HG03135 (cell line): ENCODE results near the gene ARHGAP10.

Experiments
- ATAC-seq: cut with Tn5 transposase; IDR thresholded peaks from one replicate; pipeline ENCODE4 v1.9.1; 2021; ENCODE audit warnings: mild to moderate bottlenecking, moderate library complexity; ENCODE audit not compliant: unreplicated experiment

The ARHGAP10 gene

GRCh38 chr4:148112231-148112982 lies 380.5 kb downstream of the ARHGAP10 start:
- ATAC-seq: no peak

GRCh38 chr4:148114436-148114835 lies 382.5 kb downstream of the ARHGAP10 start:
- ATAC-seq: no peak

DNA sequence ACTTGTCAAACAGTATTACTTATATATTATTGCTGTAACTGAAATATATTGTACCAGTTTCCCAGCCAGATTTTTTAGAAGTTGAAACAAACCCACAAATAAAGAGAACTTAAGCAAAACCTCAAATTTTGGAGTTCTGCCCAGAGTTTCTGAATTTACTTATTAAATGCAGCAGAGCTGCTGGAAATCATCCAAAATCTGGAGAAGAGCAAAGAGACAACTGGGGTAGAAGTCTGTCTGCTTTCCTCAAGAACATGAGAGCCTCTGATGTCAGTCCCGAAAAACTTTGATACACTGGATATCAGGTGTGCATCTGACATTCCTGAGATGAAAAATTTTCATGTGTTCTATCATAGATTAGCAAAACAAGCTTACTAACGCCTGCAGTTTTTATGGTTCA lies 384.4 kb downstream of the ARHGAP10 start:
- ATAC-seq: no peak

DNA sequence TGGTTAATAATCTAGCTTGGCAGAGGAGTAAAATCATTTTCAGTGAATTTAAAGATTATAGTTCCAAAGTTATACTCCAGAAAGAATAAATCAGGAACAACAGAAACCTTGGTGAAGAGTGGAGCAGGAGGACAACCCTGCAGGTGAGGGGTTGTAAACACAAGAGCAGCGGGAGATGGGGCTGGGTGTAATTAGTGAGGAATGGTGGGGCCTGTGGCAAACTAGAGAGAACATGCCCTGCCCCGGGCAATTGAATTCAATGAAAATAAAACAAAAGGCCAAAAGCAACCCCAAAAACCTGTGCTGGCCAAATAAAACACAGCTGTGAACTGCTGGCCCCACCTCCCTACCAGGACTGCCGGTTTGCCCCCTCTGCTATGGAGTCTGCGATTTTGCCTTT lies 385.1 kb downstream of the ARHGAP10 start:
- ATAC-seq: no peak

DNA sequence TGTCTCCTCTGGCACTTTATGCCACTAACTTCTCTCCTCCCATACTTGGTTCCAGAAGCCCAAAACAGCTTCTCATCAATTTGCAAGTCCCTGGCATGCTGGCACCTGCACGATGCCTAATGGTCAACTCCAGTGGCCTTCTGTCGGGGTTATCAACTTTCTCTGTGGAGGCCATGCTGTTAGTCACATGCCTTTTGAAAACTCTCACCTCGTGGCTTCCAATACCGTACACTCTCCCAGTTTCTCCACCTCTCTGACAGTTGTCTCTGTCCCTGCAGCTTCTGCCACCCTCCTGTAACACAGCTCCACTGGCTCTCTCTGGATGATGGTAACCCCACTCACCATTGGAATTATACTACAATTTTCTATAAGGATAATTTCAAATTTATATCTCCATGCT lies 386.3 kb downstream of the ARHGAP10 start:
- no peak for ATAC-seq

DNA sequence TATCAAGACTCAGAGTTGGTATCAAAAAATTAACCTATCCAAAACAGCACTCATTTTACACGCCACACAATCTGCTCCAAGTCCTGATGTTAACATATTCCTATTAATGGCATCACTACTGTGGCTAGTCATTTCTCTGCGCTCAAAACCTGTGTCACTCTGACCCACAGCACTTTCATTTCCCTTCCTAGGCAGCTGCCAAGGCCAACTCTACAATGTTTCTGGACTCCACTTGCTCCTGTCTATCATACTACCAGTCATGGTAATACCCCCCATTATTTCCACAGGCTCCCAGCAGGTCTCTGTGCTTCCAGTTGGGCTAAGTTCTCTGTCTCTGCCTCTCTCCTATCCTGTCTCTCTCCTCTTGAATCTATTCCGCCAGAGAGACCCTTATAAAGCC lies 386.7 kb downstream of the ARHGAP10 start:
- no peak for ATAC-seq

DNA sequence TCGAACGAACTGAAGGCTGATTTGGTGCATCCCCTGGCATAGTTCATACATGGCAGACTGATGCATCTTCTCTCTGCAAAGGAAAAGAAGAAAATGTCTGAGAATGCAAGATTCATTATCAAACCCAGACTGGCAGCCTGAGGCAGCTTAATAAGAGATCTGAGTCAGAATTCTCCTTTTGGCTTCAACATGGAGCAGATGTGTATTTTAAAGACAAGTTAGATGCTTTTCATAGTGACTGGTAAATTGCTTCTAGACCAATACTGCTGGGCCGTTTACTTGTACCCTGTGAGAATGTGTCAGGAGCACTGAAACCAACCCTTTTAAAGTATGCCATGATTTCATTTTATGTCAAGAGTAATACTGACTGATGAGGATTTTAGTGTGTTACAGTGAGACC lies 388.3 kb downstream of the ARHGAP10 start:
- no peak for ATAC-seq
